ENCODE measurements around the gene PDXDC1. TPM values are rescaled to one million over a fixed set of nuclear protein-coding genes. Genes with fewer than 3 reads are reported as not detected.
"Not testable (repeated sequence)": the region's sequence is repeated elsewhere in the genome, so short reads cannot be mapped to it uniquely, and the experiment has no call there.

Gene PDXDC1
- total and polyA plus RNA-seq, 2 donors (not counting 1 experiment from before 2014, with no cell fraction given): 48.1 to 103 TPM

- intact Hi-C loops (cut with micrococcal nuclease); H3K9me3 ChIP-seq (ENCODE audit: control extremely low read depth in 1 of 3, control insufficient read depth in 2 of 3, insufficient read depth in 1 of 3, low read length in 2 of 3); H3K9ac ChIP-seq (ENCODE audit: low read length); H3K27me3 ChIP-seq (replicated peaks in 1 of 4; ENCODE audit: control extremely low read depth in 1 of 4, control insufficient read depth in 3 of 4, insufficient read depth in 4 of 4, low read length in 3 of 4); H3K36me3 ChIP-seq (replicated peaks in 1 of 2; ENCODE audit: control extremely low read depth in 1 of 2, control insufficient read depth in 1 of 2, extremely low read depth in 1 of 2, insufficient read depth in 2 of 2, low read length in 1 of 2); CTCF ChIA-PET; ATAC-seq (ENCODE audit: low read depth); H3K4me3 ChIP-seq (ENCODE audit: control extremely low read depth in 1 of 5, extremely low read depth in 1 of 5, insufficient read depth in 1 of 5, low read depth in 2 of 5, low read length in 4 of 5); H3K79me2 ChIP-seq (ENCODE audit: control insufficient read depth, insufficient read depth, low read length); H4K20me1 ChIP-seq (ENCODE audit: control insufficient read depth, insufficient read depth, low read length, poor library complexity, severe bottlenecking); DNase-seq; H3K9me3 Mint-ChIP-seq (ENCODE audit: insufficient read depth); H3K4me2 ChIP-seq (replicated peaks; ENCODE audit: low read depth, low read length, poor library complexity, severe bottlenecking); H3K4me1 Mint-ChIP-seq; POLR2A ChIA-PET; H3K4me3 Mint-ChIP-seq; H3K27ac Mint-ChIP-seq; H3K27me3 Mint-ChIP-seq; H2AFZ ChIP-seq (ENCODE audit: insufficient read depth, low read depth, low read length, poor library complexity, severe bottlenecking); H3K4me1 ChIP-seq (ENCODE audit: control insufficient read depth in 2 of 2, insufficient read depth in 2 of 2, low read length in 2 of 2); H3K27ac ChIP-seq (ENCODE audit: low read length in 2 of 2): not testable (repeated sequence)
- 100% methylated on average over 2 of the region's 33 CpGs for WGBS (ENCODE audit: insufficient coverage)
Observed at GRCh38 chr16:15134752-15135482, 160.1 kb downstream of the PDXDC1 start.

- DNase-seq; H2AFZ ChIP-seq (ENCODE audit: insufficient read depth, low read depth, low read length, poor library complexity, severe bottlenecking); intact Hi-C loops (cut with micrococcal nuclease); H3K9me3 Mint-ChIP-seq (ENCODE audit: insufficient read depth); H3K9me3 ChIP-seq (ENCODE audit: control extremely low read depth in 1 of 3, control insufficient read depth in 2 of 3, insufficient read depth in 1 of 3, low read length in 2 of 3); H3K4me1 ChIP-seq (ENCODE audit: control insufficient read depth in 2 of 2, insufficient read depth in 2 of 2, low read length in 2 of 2); H3K27me3 ChIP-seq (replicated peaks in 1 of 4; ENCODE audit: control extremely low read depth in 1 of 4, control insufficient read depth in 3 of 4, insufficient read depth in 4 of 4, low read length in 3 of 4); H3K27ac Mint-ChIP-seq; POLR2A ChIA-PET; ATAC-seq (ENCODE audit: low read depth); H3K4me1 Mint-ChIP-seq; H3K36me3 ChIP-seq (replicated peaks in 1 of 2; ENCODE audit: control extremely low read depth in 1 of 2, control insufficient read depth in 1 of 2, extremely low read depth in 1 of 2, insufficient read depth in 2 of 2, low read length in 1 of 2); H4K20me1 ChIP-seq (ENCODE audit: control insufficient read depth, insufficient read depth, low read length, poor library complexity, severe bottlenecking); H3K4me2 ChIP-seq (replicated peaks; ENCODE audit: low read depth, low read length, poor library complexity, severe bottlenecking); H3K4me3 ChIP-seq (ENCODE audit: control extremely low read depth in 1 of 5, extremely low read depth in 1 of 5, insufficient read depth in 1 of 5, low read depth in 2 of 5, low read length in 4 of 5); H3K27ac ChIP-seq (ENCODE audit: low read length in 2 of 2); H3K4me3 Mint-ChIP-seq; H3K79me2 ChIP-seq (ENCODE audit: control insufficient read depth, insufficient read depth, low read length); CTCF ChIA-PET; H3K9ac ChIP-seq (ENCODE audit: low read length); H3K27me3 Mint-ChIP-seq: not testable (repeated sequence)
- 96% methylated on average over 24 of the region's 50 CpGs for WGBS (ENCODE audit: insufficient coverage)
Observed at GRCh38 chr16:15135483-15136360, 160.9 kb downstream of the PDXDC1 start.

GRCh38 chr16:15137514-15137913 is 162.7 kb downstream of the PDXDC1 start:
- H3K4me1 Mint-ChIP-seq; H3K27ac ChIP-seq (ENCODE audit: low read length in 2 of 2); H3K79me2 ChIP-seq (ENCODE audit: control insufficient read depth, insufficient read depth, low read length); ATAC-seq (ENCODE audit: low read depth); H3K4me2 ChIP-seq (replicated peaks; ENCODE audit: low read depth, low read length, poor library complexity, severe bottlenecking); H3K36me3 ChIP-seq (replicated peaks in 1 of 2; ENCODE audit: control extremely low read depth in 1 of 2, control insufficient read depth in 1 of 2, extremely low read depth in 1 of 2, insufficient read depth in 2 of 2, low read length in 1 of 2); H3K9me3 ChIP-seq (ENCODE audit: control extremely low read depth in 1 of 3, control insufficient read depth in 2 of 3, insufficient read depth in 1 of 3, low read length in 2 of 3); H3K4me3 Mint-ChIP-seq; H3K4me3 ChIP-seq (ENCODE audit: control extremely low read depth in 1 of 5, extremely low read depth in 1 of 5, insufficient read depth in 1 of 5, low read depth in 2 of 5, low read length in 4 of 5); H2AFZ ChIP-seq (ENCODE audit: insufficient read depth, low read depth, low read length, poor library complexity, severe bottlenecking); H3K9me3 Mint-ChIP-seq (ENCODE audit: insufficient read depth); intact Hi-C loops (cut with micrococcal nuclease); POLR2A ChIA-PET; H3K27me3 ChIP-seq (replicated peaks in 1 of 4; ENCODE audit: control extremely low read depth in 1 of 4, control insufficient read depth in 3 of 4, insufficient read depth in 4 of 4, low read length in 3 of 4); H3K9ac ChIP-seq (ENCODE audit: low read length); H4K20me1 ChIP-seq (ENCODE audit: control insufficient read depth, insufficient read depth, low read length, poor library complexity, severe bottlenecking); CTCF ChIA-PET; H3K27me3 Mint-ChIP-seq; H3K27ac Mint-ChIP-seq; H3K4me1 ChIP-seq (ENCODE audit: control insufficient read depth in 2 of 2, insufficient read depth in 2 of 2, low read length in 2 of 2); DNase-seq: not testable (repeated sequence)
- WGBS (ENCODE audit: insufficient coverage): 87% methylated on average over 3 of the region's 15 CpGs

Measured in B cell (primary cell).